EL (cell line): ENCODE results near the gene USP47.
A peak's percentile ranks its signal among the peaks of the same experiment; 100 is the strongest.

Experiments
- DNase-seq: peaks from one replicate; pipeline ENCODE4 v3.0.0-alpha.2; 2016

Gene USP47

DNA sequence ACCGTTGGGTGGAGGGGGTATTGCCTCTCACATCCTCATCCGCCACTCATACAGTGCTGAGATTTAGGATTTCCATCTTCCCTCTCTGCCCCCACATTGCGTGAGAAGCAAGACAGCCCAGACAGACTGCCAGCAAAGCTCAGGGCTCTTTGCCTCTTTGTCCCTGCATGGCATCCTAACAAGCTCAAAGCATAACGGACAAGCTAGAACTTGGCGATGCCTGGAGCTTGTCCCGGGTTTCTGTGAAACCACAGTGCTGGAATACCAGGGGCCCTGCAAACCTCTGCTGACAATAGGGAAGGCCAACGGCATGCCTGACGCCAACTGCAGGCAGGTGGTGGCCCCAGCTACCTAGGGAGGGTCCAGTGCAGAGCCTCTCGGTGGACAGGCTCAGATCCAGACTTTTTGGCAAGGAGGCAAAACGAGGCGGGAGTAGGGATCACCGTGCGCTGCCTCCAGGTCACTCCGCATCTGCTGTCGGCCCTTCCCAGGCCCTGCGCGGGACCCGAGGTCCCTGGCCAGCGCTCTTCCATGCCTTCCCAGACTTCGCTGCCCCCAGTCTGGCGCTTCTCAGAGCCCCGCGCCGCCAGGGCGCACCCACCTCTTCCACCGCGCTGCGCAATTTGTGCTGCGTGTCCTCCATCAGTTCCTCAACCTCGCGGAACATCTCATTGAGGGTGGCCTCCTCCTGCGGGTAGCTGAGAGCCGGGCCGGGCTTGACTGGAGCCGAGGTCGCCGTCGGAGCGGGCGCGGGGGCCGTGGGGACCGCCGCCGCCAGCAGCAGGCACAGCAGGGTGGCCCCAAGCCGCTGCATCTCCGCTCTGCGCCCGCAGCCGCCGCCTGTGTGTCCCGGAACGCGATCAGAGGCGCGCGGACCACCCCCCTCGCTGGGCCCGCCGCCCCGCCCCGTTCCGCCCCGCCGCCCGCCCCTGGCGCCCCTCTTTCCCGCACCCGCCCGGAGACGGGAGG, 166.3 kb downstream of the USP47 start, which contains the start of gene DKK3:
DKK3 (minus strand) TSS at position 858 of the 969 bp plus-strand sequence; CDS start at position 814, 44 bp downstream.
- DNase-seq = peak; percentile 38
